ENCODE data around the gene DGKB.

- TF ChIP-seq, protein P1, sequence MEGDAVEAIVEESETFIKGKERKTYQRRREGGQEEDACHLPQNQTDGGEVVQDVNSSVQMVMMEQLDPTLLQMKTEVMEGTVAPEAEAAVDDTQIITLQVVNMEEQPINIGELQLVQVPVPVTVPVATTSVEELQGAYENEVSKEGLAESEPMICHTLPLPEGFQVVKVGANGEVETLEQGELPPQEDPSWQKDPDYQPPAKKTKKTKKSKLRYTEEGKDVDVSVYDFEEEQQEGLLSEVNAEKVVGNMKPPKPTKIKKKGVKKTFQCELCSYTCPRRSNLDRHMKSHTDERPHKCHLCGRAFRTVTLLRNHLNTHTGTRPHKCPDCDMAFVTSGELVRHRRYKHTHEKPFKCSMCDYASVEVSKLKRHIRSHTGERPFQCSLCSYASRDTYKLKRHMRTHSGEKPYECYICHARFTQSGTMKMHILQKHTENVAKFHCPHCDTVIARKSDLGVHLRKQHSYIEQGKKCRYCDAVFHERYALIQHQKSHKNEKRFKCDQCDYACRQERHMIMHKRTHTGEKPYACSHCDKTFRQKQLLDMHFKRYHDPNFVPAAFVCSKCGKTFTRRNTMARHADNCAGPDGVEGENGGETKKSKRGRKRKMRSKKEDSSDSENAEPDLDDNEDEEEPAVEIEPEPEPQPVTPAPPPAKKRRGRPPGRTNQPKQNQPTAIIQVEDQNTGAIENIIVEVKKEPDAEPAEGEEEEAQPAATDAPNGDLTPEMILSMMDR (IDR thresholded peaks at IDR 0.05; ENCODE audit: poor library complexity), result no peak
- TF ChIP-seq EZH2 (IDR thresholded peaks at IDR 0.05; ENCODE audit: borderline replicate concordance), result no peak
These were observed 405.2 kb downstream of the DGKB start for GRCh38 chr7:14497390-14497789.
